Esophagus squamous epithelium (tissue), 4 donors: ENCODE measurements around the gene ANKRD7.

Experiments used
- POLR2A ChIP-seq, 4 donors: fragments of 450-650 bp; IDR thresholded peaks; one replicate each; pipeline ENCODE4 v1.6.1; 2017; ENCODE audit warnings: antibody characterized with exemption in 4 of 4, mild to moderate bottlenecking in 4 of 4, moderate library complexity in 3 of 4
- TF ChIP-seq, protein P1 (sequence below), 6 experiments: fragments of 450-650 bp in 4 of 6; fragments of 200-600 bp in 2 of 6; sonication (generic) in 2 of 6; IDR thresholded peaks; one replicate each; pipeline ENCODE4 v1.5.1; 2016 to 2019; ENCODE audit warnings: antibody characterized with exemption in 6 of 6, mild to moderate bottlenecking in 4 of 6, moderate library complexity in 4 of 6

DNA sequence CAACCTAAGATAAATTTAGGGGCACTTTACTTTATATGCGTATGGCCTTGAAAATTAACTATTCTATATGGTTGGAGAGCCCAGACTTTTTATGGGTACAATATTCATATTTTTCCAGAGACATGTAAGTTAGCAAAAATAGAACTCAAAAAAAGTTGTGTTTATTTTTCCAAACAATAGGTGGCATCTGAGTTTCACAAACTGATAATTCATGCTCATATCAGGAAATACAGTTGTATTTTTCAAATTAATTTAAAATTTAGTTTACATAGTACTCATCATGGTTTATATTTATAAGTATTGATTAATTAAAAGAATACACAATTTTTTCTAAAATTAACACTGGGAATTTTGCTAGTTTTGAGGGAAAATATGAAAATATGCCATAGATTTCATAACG is 34.6 kb downstream of the ANKRD7 start:
- TF ChIP-seq, protein P1, sequence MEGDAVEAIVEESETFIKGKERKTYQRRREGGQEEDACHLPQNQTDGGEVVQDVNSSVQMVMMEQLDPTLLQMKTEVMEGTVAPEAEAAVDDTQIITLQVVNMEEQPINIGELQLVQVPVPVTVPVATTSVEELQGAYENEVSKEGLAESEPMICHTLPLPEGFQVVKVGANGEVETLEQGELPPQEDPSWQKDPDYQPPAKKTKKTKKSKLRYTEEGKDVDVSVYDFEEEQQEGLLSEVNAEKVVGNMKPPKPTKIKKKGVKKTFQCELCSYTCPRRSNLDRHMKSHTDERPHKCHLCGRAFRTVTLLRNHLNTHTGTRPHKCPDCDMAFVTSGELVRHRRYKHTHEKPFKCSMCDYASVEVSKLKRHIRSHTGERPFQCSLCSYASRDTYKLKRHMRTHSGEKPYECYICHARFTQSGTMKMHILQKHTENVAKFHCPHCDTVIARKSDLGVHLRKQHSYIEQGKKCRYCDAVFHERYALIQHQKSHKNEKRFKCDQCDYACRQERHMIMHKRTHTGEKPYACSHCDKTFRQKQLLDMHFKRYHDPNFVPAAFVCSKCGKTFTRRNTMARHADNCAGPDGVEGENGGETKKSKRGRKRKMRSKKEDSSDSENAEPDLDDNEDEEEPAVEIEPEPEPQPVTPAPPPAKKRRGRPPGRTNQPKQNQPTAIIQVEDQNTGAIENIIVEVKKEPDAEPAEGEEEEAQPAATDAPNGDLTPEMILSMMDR (IDR thresholded peaks at IDR 0.05) = no peak
- TF ChIP-seq POLR2A (IDR thresholded peaks at IDR 0.05) = no peak
